Measurements from ENCODE around the gene GLG1. TPM values are rescaled to one million over a fixed set of nuclear protein-coding genes. Genes with fewer than 3 reads are reported as not detected.

The GLG1 gene
- total RNA-seq, 1 experiment from 2014 or later = 135 TPM

DNA sequence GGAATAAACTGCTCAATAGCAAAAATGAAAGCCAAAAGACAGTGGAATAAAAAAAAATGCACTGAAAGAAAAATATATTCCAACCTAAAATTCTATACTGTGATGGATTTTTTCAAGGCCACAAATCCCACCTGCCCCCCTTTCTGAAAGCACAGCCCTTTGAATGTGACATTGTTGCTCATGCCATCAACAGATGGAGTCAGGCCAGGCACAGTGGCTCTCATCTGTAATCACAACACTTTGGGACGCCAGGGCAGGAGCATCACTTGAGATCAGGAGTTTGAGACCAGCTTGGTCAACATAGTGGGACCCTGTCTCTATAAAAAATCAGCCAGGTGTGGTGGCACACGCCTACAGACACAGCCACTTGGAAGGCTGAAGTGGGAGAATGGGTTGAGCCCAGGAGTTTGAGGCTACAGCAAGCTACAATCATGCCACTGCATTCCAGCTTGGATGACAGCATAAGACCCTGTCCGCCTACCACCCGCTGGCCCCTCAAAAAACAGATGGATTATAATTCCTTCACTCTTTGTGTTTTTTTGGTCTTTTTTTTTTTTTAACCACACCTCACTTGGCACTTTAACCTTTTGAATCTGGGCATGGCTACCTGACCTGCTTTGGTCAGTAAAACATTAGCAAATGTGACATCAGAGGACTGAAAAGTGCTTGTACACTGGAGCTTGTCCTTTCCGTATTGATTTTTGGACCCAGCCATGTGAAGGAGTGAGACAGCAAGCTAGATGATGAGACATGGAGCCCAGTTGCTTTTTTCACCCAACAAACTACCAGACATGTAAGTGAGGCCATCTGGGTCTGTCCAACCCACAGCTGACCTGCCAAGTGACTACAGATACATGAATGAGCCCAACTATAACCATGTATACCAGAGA lies 36.3 kb downstream of the GLG1 start:
- H2BK5ac ChIP-seq (ENCODE audit: insufficient read length, low read length) = no peak overlapping the region
- Mint-ChIP-seq H3K4me3 (no peak overlapping the region), H3K4me1 (peaks cover 32 to 34% of the 10 kb centered on the region in 2 experiments), H3K9me3 (no peaks in the 10 kb centered on the region), H3K36me3 (ENCODE audit: insufficient read depth in 1 of 3, low read depth in 3 of 3) (no peaks in the 10 kb centered on the region), H3K27ac (peak overlapping the region in 1 of 3 experiments; percentile 63; a peak in 1 of 7 replicates), H3K27me3 (ENCODE audit: low read depth) (no peaks in the 10 kb centered on the region)
- H3K18ac ChIP-seq (ENCODE audit: insufficient read length, low read depth, low read length) = no peak overlapping the region
- TF ChIP-seq, protein P1, sequence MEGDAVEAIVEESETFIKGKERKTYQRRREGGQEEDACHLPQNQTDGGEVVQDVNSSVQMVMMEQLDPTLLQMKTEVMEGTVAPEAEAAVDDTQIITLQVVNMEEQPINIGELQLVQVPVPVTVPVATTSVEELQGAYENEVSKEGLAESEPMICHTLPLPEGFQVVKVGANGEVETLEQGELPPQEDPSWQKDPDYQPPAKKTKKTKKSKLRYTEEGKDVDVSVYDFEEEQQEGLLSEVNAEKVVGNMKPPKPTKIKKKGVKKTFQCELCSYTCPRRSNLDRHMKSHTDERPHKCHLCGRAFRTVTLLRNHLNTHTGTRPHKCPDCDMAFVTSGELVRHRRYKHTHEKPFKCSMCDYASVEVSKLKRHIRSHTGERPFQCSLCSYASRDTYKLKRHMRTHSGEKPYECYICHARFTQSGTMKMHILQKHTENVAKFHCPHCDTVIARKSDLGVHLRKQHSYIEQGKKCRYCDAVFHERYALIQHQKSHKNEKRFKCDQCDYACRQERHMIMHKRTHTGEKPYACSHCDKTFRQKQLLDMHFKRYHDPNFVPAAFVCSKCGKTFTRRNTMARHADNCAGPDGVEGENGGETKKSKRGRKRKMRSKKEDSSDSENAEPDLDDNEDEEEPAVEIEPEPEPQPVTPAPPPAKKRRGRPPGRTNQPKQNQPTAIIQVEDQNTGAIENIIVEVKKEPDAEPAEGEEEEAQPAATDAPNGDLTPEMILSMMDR (conservative IDR thresholded peaks at IDR 0.05) = no peak
- H2AK5ac ChIP-seq (ENCODE audit: insufficient read length, low read length) = no peak overlapping the region
- H4K20me1 ChIP-seq (ENCODE audit: control insufficient read depth, insufficient read depth, insufficient read length) = no peaks in the 10 kb centered on the region
- H3K4me2 ChIP-seq (ENCODE audit: insufficient read depth, insufficient read length, low read length) = no peak overlapping the region
- H4K5ac ChIP-seq (ENCODE audit: insufficient read length, low read depth, low read length) = no peak overlapping the region
- no peaks in the 10 kb centered on the region for H3K27me3 ChIP-seq (ENCODE audit: insufficient read depth, low read length)
- H2AFZ ChIP-seq (ENCODE audit: low read length) = no peak overlapping the region
- H3K56ac ChIP-seq (ENCODE audit: insufficient read length, low read depth, low read length) = no peak overlapping the region
- no peak overlapping the region for H4K8ac ChIP-seq (replicated peaks; ENCODE audit: insufficient read length, low read depth, low read length)
- no peaks in the 10 kb centered on the region; the same call in 1 of the 2 replicates for H3K4me1 ChIP-seq (ENCODE audit: insufficient read depth, low read length)
- no peak overlapping the region for H3K23ac ChIP-seq (ENCODE audit: insufficient read length, low read depth, low read length)
- peaks cover 31% of the 10 kb centered on the region; the same call in 1 of the 2 replicates for H3K79me2 ChIP-seq (ENCODE audit: insufficient read depth, low read length)
- no peak overlapping the region for H2BK12ac ChIP-seq (ENCODE audit: insufficient read length, low read depth, low read length)
- H2BK20ac ChIP-seq (ENCODE audit: low read depth, low read length, poor library complexity, severe bottlenecking) = no peak overlapping the region
- no peak overlapping the region for H3T11ph ChIP-seq (ENCODE audit: low read length)
- H3K23me2 ChIP-seq (ENCODE audit: insufficient read length, low read depth, low read length, poor library complexity, severe bottlenecking) = no peaks in the 10 kb centered on the region
- no peak overlapping the region for H3K14ac ChIP-seq (ENCODE audit: insufficient read depth, low read length)
- DNase-seq = no peak
- no peak overlapping the region for H3K27ac ChIP-seq (ENCODE audit: insufficient read length, low read depth, low read length)
- H3K9ac ChIP-seq (ENCODE audit: extremely low read depth, insufficient read length, low read length) = no peak overlapping the region
- H2BK120ac ChIP-seq (ENCODE audit: low read depth, low read length, poor library complexity, severe bottlenecking) = no peak overlapping the region
- no peak overlapping the region for H3K4ac ChIP-seq (ENCODE audit: low read depth, low read length)
- H3K79me1 ChIP-seq (ENCODE audit: insufficient read depth, low read depth, low read length, poor library complexity, severe bottlenecking) = peaks cover 11% of the 10 kb centered on the region
- H4K91ac ChIP-seq (ENCODE audit: insufficient read length, low read depth, low read length) = no peak overlapping the region
- H2BK15ac ChIP-seq (ENCODE audit: low read depth, low read length) = no peak overlapping the region
- no peaks in the 10 kb centered on the region for H3K9me3 ChIP-seq (ENCODE audit: control insufficient read depth, low read depth, low read length)
- WGBS (ENCODE audit: extremely low coverage, insufficient read length, low lambda C conversion rate) = no CpG with 5 or more reads among the region's 5 CpGs

All from H9 (cell line).